Measurements from ENCODE around the gene BTLA. TPM values are rescaled to one million over a fixed set of nuclear protein-coding genes. Genes with fewer than 3 reads are reported as not detected.

The BTLA gene
- total RNA-seq, 6 experiments from 2014 or later, result not detected

GRCh38 chr3:112476346-112476745 lies 22.9 kb downstream of the BTLA start:
- H3K9me3 Mint-ChIP-seq, result no peaks in the 10 kb centered on the region
- no peaks in the 10 kb centered on the region for H3K36me3 Mint-ChIP-seq (ENCODE audit: low read depth)
- TF ChIP-seq CTCF (IDR thresholded peaks at IDR 0.05), result no peak
- H3K27ac Mint-ChIP-seq, result no peak overlapping the region
- peaks cover 6% of the 10 kb centered on the region; the same call in 1 of the 2 replicates for H3K27me3 Mint-ChIP-seq (ENCODE audit: insufficient read depth)
- DNase-seq, result no peak
- no peaks in the 10 kb centered on the region for H3K4me1 Mint-ChIP-seq (ENCODE audit: low read depth)
- no peak overlapping the region for H3K4me3 Mint-ChIP-seq

GRCh38 chr3:112474796-112475195 lies 24.5 kb downstream of the BTLA start:
- no peaks in the 10 kb centered on the region for H3K9me3 Mint-ChIP-seq
- no peak for DNase-seq
- H3K36me3 Mint-ChIP-seq (ENCODE audit: low read depth), result no peaks in the 10 kb centered on the region
- no peak for TF ChIP-seq CTCF (IDR thresholded peaks at IDR 0.05)
- no peak overlapping the region for H3K27ac Mint-ChIP-seq
- H3K4me3 Mint-ChIP-seq, result no peak overlapping the region
- peaks cover 8% of the 10 kb centered on the region for H3K4me1 Mint-ChIP-seq (ENCODE audit: low read depth)
- peaks cover 3% of the 10 kb centered on the region; the same call in 1 of the 2 replicates for H3K27me3 Mint-ChIP-seq (ENCODE audit: insufficient read depth)

- H3K9me3 Mint-ChIP-seq, result no peaks in the 10 kb centered on the region
- no peak for TF ChIP-seq CTCF (IDR thresholded peaks at IDR 0.05)
- no peak overlapping the region for H3K27ac Mint-ChIP-seq
- no peak overlapping the region for H3K4me3 Mint-ChIP-seq
- peaks cover 8% of the 10 kb centered on the region for H3K4me1 Mint-ChIP-seq (ENCODE audit: low read depth)
- peaks cover 5% of the 10 kb centered on the region; the same call in 1 of the 2 replicates for H3K27me3 Mint-ChIP-seq (ENCODE audit: insufficient read depth)
- H3K36me3 Mint-ChIP-seq (ENCODE audit: low read depth), result no peaks in the 10 kb centered on the region
- no peak for DNase-seq
Measured at GRCh38 chr3:112472691-112473090, 26.6 kb downstream of the BTLA start.

- Mint-ChIP-seq H3K4me3 (no peak overlapping the region), H3K27me3 (ENCODE audit: insufficient read depth) (peaks cover 6% of the 10 kb centered on the region; the same call in 1 of the 2 replicates), H3K27ac (no peak overlapping the region)
Measured at GRCh38 chr3:112471596-112472325, 27.5 kb downstream of the BTLA start.

GRCh38 chr3:112470788-112471187 lies 28.5 kb downstream of the BTLA start:
- H3K4me1 Mint-ChIP-seq (ENCODE audit: low read depth), result peaks cover 8% of the 10 kb centered on the region
- TF ChIP-seq CTCF (IDR thresholded peaks at IDR 0.05), result no peak

More at GRCh38 chr3:112471596-112472325, 27.5 kb downstream of the BTLA start:
- H3K4me1 Mint-ChIP-seq (ENCODE audit: low read depth), result peaks cover 8% of the 10 kb centered on the region
- no peaks in the 10 kb centered on the region for H3K36me3 Mint-ChIP-seq (ENCODE audit: low read depth)
- DNase-seq, result no peak
- H3K9me3 Mint-ChIP-seq, result no peaks in the 10 kb centered on the region
- TF ChIP-seq CTCF (IDR thresholded peaks at IDR 0.05), result no peak

More at GRCh38 chr3:112470788-112471187, 28.5 kb downstream of the BTLA start:
- DNase-seq, result peak; percentile 36
- Mint-ChIP-seq H3K9me3 (no peaks in the 10 kb centered on the region), H3K4me3 (no peak overlapping the region), H3K27ac (peak overlapping the region; percentile 19; the same call in 1 of the 2 replicates), H3K36me3 (ENCODE audit: low read depth) (no peaks in the 10 kb centered on the region), H3K27me3 (ENCODE audit: insufficient read depth) (peaks cover 7% of the 10 kb centered on the region; the same call in 1 of the 2 replicates)

All from HFFc6 (cell line).